ENCODE data around the gene P2RY2. TPM values are rescaled to one million over a fixed set of nuclear protein-coding genes. Genes with fewer than 3 reads are reported as not detected.
"Not testable (repeated sequence)": the region's sequence is repeated elsewhere in the genome, so short reads cannot be mapped to it uniquely, and the experiment has no call there.

P2RY2 gene
- total and polyA plus RNA-seq, 8 donors: 0.81 to 13.3 (median 1.3) TPM; not detected in 3

DNA sequence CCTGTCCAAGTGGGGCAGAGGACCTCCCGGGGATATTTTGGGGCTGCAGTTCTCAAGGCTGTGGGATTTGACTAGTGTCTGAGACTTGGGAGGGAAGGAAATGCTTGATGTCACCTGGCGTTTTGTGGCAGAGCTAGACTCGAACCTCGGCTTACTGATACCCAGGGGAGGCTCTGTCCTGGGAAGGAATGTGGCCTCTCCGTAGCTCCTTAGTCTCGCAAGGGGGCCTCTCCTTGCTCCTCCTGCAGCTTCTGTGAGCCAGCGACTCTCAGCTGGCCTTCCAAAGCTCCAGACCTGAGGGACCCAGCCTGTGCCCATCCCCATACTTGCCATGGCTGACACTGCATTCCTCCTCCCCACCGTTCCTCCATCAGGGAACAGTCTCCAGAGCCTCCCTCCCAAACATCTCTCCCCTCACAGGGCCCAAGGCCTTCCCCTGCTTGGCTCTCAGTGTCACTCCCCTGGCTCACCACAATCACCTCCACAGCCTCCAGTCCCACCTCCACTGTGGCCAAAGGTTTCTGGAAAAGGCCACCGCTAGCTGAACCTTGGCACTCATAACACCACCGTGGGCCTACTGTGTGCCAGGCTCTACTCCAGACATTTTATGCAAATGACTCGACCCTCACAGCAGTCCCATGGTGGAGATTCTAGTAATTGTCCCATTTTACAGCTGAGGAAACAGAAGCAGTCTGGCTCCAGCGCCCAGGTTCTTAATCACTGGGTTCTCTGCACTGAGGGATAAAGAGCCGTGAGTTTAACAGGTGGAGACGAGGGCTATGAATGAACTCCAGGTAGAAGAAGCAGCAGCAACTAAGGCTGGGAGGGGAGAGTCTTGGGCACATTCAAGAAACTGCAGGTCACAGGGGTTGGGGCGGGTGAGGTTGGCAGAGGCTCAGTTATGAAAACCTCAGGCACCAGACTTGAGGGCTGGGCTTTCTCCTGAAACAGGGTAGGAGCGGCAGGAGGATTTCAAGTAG lies 12.1 kb downstream of the P2RY2 start:
- Histone ChIP-seq H3K27ac (no peak overlapping the region), H3K27me3 (no peaks in the 10 kb centered on the region), H3K4me1 (peaks cover 0 to 17% (median 12%) of the 10 kb centered on the region in 4 donors), H3K36me3 (no peaks in the 10 kb centered on the region), H3K9me3 (no peaks in the 10 kb centered on the region), H3K4me3 (no peak overlapping the region)
- no peak for DNase-seq
- 74 to 84% (median 82%) methylated on average over 16 of the region's 16 CpGs for WGBS, 5 donors
- intact Hi-C loops (cut with DNase I; ENCODE audit: low total_unique reads): no loop called here
- TF ChIP-seq POLR2A (IDR thresholded peaks at IDR 0.05): no peak
- no peak for TF ChIP-seq EP300 (IDR thresholded peaks at IDR 0.05)
- no peak for TF ChIP-seq POLR2AphosphoS5 (IDR thresholded peaks at IDR 0.05)
- TF ChIP-seq CTCF (IDR thresholded peaks at IDR 0.05): no peak

GRCh38 chr11:73230931-73231330 lies 12.8 kb downstream of the P2RY2 start:
- Histone ChIP-seq H3K9me3 (no peaks in the 10 kb centered on the region), H3K36me3 (no peaks in the 10 kb centered on the region), H3K4me3 (no peak overlapping the region), H3K27me3 (no peaks in the 10 kb centered on the region), H3K27ac (no peak overlapping the region), H3K4me1 (peaks cover 0 to 17% (median 12%) of the 10 kb centered on the region in 4 donors)
- intact Hi-C loops (cut with DNase I; ENCODE audit: low total_unique reads): no loop called here
- no peak for DNase-seq
- no peak for TF ChIP-seq POLR2A (IDR thresholded peaks at IDR 0.05)
- no peak for TF ChIP-seq POLR2AphosphoS5 (IDR thresholded peaks at IDR 0.05)
- no peak for TF ChIP-seq CTCF (IDR thresholded peaks at IDR 0.05)
- no peak for TF ChIP-seq EP300 (IDR thresholded peaks at IDR 0.05)
- WGBS, 5 donors: 95 to 98% (median 97%) methylated on average over 7 of the region's 7 CpGs

GRCh38 chr11:73232487-73232886 lies 14.4 kb downstream of the P2RY2 start:
- H3K4me1 ChIP-seq: peaks cover 0 to 12% (median 7%) of the 10 kb centered on the region in 4 donors
- H3K4me3 ChIP-seq; H3K27me3 ChIP-seq; DNase-seq; H3K9me3 ChIP-seq; intact Hi-C loops (cut with DNase I; ENCODE audit: low total_unique reads); H3K36me3 ChIP-seq; H3K27ac ChIP-seq: not testable (repeated sequence)
- WGBS, 5 donors: 96 to 100% (median 97%) methylated on average over 7 of the region's 7 CpGs

GRCh38 chr11:73233211-73233610 lies 15.1 kb downstream of the P2RY2 start:
- Histone ChIP-seq H3K27ac (no peak overlapping the region), H3K4me1 (peaks cover 0 to 12% (median under 1%) of the 10 kb centered on the region in 4 donors), H3K27me3 (no peaks in the 10 kb centered on the region), H3K9me3 (no peaks in the 10 kb centered on the region), H3K4me3 (no peak overlapping the region), H3K36me3 (no peaks in the 10 kb centered on the region)
- DNase-seq: no peak
- TF ChIP-seq POLR2A (IDR thresholded peaks at IDR 0.05): no peak
- intact Hi-C loops (cut with DNase I; ENCODE audit: low total_unique reads): no loop called here

DNA sequence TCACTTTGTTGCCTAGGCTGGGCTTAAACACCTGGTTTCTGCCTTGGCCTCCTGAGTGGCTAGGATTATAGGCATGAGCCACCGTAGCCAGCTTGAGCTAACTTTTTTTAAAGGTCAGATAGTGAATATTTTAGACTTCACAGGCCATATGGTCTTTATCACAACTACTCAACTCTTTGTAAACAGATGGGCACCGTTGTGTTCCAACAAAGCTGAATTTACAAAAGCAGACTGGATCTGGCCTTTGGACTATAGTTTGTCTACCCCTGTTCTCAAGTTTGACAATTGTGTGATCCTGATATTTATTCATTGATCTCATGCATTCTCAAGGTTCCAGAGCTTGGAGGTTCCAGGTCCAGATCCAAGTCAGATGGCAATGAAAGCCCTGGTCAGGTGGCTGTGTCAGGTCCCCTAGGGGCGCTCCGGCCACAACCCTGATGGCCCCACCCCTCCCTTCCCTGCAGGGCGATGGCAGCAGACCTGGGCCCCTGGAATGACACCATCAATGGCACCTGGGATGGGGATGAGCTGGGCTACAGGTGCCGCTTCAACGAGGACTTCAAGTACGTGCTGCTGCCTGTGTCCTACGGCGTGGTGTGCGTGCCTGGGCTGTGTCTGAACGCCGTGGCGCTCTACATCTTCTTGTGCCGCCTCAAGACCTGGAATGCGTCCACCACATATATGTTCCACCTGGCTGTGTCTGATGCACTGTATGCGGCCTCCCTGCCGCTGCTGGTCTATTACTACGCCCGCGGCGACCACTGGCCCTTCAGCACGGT lies 15.8 kb downstream of the P2RY2 start:
- intact Hi-C loops (cut with DNase I; ENCODE audit: low total_unique reads): no loop called here
- 76 to 92% (median 89%) methylated on average over 9 to 23 of the region's 23 CpGs for WGBS, 5 donors

More for the DNA sequence above, 15.8 kb downstream of the P2RY2 start:
- no peaks in the 10 kb centered on the region for H3K27me3 ChIP-seq
- H3K9me3 ChIP-seq: no peaks in the 10 kb centered on the region
- H3K4me1 ChIP-seq: peaks cover 0 to 12% (median 0%) of the 10 kb centered on the region in 4 donors
- TF ChIP-seq POLR2AphosphoS5 (IDR thresholded peaks at IDR 0.05) (no peak), CTCF (IDR thresholded peaks at IDR 0.05) (no peak), EP300 (IDR thresholded peaks at IDR 0.05) (no peak), POLR2A (IDR thresholded peaks at IDR 0.05) (no peak)
- H3K4me3 ChIP-seq: no peak overlapping the region
- H3K36me3 ChIP-seq: no peaks in the 10 kb centered on the region
- H3K27ac ChIP-seq: no peak overlapping the region
- DNase-seq: no peak
